Caco-2 (cell line): ENCODE measurements around the gene LPAR3. TPM values are rescaled to one million over a fixed set of nuclear protein-coding genes. Genes with fewer than 3 reads are reported as not detected.

Experiments
- BruUV-seq: library from RNA; stranded (reverse); fragments of 400-500 nt; replicated peaks from 2 replicates; lab custom pipeline; 2021; lab: Mats Ljungman, UMichigan
- CTCF ChIA-PET: fragments of 300-600 bp; sonication (Branson Sonifier 250); formaldehyde crosslinking; loops from one replicate; lab custom pipeline; 2022; ENCODE audit warnings: antibody characterized with exemption; lab: Charles Lee
- POLR2A ChIA-PET: fragments of 300-600 bp; sonication (Branson Sonifier 250); formaldehyde crosslinking; loops from one replicate; lab custom pipeline; 2022; ENCODE audit warnings: antibody characterized with exemption; lab: Charles Lee
- DNase-seq, 2 experiments: peaks; one replicate each; pipeline versions ENCODE4 v3.0.0 to v3.0.0-alpha.2; 2020 to 2022
- H3K27me3 ChIP-seq: replicated peaks from 2 replicates; pipeline ENCODE4 v1.6.0; 2011; ENCODE audit warnings: low read length; ENCODE audit not compliant: control insufficient read depth, insufficient read depth
- H3K36me3 ChIP-seq: 2 replicates; pipeline ENCODE4 v1.5.1; 2011; ENCODE audit warnings: low read length; ENCODE audit not compliant: control insufficient read depth, insufficient read depth
- H3K4me1 ChIP-seq: fragments of 250-450 bp; sonication (Bioruptor Pico); 2 replicates; pipeline ENCODE4 v1.5.1; 2020; ENCODE audit warnings: mild to moderate bottlenecking
- H3K4me3 ChIP-seq: 2 replicates; pipeline ENCODE4 v1.5.1; 2011; ENCODE audit warnings: low read depth, mild to moderate bottlenecking, control low read depth, low read length
- H3K9me3 ChIP-seq: fragments of 250-450 bp; sonication (Bioruptor Pico); 2 replicates; pipeline ENCODE4 v1.5.1; 2020; ENCODE audit warnings: mild to moderate bottlenecking, moderate library complexity
- H3K27ac Mint-ChIP-seq: one replicate; pipeline ENCODE4 v1.8.0; 2022; ENCODE audit warnings: mixed read lengths; ENCODE audit not compliant: unreplicated experiment
- H3K27me3 Mint-ChIP-seq: one replicate; pipeline ENCODE4 v1.8.0; 2022; ENCODE audit warnings: mixed read lengths; ENCODE audit not compliant: insufficient read depth, unreplicated experiment
- H3K36me3 Mint-ChIP-seq: one replicate; pipeline ENCODE4 v1.8.0; 2022; ENCODE audit warnings: mild to moderate bottlenecking, mixed read lengths; ENCODE audit not compliant: insufficient read depth, unreplicated experiment
- H3K4me1 Mint-ChIP-seq: one replicate; pipeline ENCODE4 v1.8.0; 2022; ENCODE audit warnings: low read depth, mixed read lengths; ENCODE audit not compliant: unreplicated experiment
- H3K4me3 Mint-ChIP-seq: one replicate; pipeline ENCODE4 v1.8.0; 2022; ENCODE audit warnings: mild to moderate bottlenecking, moderate library complexity, mixed read lengths; ENCODE audit not compliant: unreplicated experiment
- H3K9me3 Mint-ChIP-seq: one replicate; pipeline ENCODE4 v1.8.0; 2022; ENCODE audit warnings: mixed read lengths; ENCODE audit not compliant: unreplicated experiment
- CTCF ChIP-seq, 2 experiments: fragments of 200-600 bp in 1 of 2; IDR thresholded peaks; 1 replicate in 1 of 2; 2 replicates in 1 of 2; pipeline versions ENCODE4 v1.5.1 to v1.8.0; 2011 to 2022; ENCODE audit warnings: antibody characterized with exemption in 1 of 2, control low read depth in 1 of 2, inconsistent platforms in 1 of 2, low read depth in 1 of 2, low read length in 1 of 2, mild to moderate bottlenecking in 1 of 2, moderate library complexity in 1 of 2; ENCODE audit not compliant: insufficient read depth in 1 of 2, severe bottlenecking in 1 of 2, unreplicated experiment in 1 of 2
- intact Hi-C: fragments of 100-400 bp; cut with micrococcal nuclease; formaldehyde crosslinking; loops from one replicate; pipeline ENCODE4 v1.10.0; 2022; ENCODE audit not compliant: unreplicated experiment
- total RNA-seq: library from RNA; stranded (reverse); gene quantifications from 2 replicates; pipeline ENCODE4 v1.2.3, GENCODE V29; 2022

Gene LPAR3
- total RNA-seq, 1 experiment from 2014 or later, result not detected

- Mint-ChIP-seq H3K27me3 (no peaks in the 10 kb centered on the region), H3K4me3 (no peak overlapping the region), H3K36me3 (no peaks in the 10 kb centered on the region), H3K27ac (no peak overlapping the region), H3K4me1 (no peaks in the 10 kb centered on the region), H3K9me3 (no peaks in the 10 kb centered on the region)
- Histone ChIP-seq H3K9me3 (no peaks in the 10 kb centered on the region), H3K4me1 (0 out of 2 replicates have a peak, but pooled peaks cover 3% of the 10 kb centered on the region), H3K27me3 (no peaks in the 10 kb centered on the region), H3K36me3 (no peaks in the 10 kb centered on the region), H3K4me3 (no peak overlapping the region)
- no peak for DNase-seq
- CTCF ChIA-PET, result no interaction called here
- intact Hi-C loops, result no loop called here
- no TSS peak for BruUV-seq
- no peak for TF ChIP-seq CTCF (IDR thresholded peaks at IDR 0.05; ENCODE audit: insufficient read depth in 1 of 2, low read depth in 1 of 2, low read length in 1 of 2, severe bottlenecking in 1 of 2, unreplicated experiment in 1 of 2)
- POLR2A ChIA-PET, result no interaction called here
Measured at GRCh38 chr1:84785271-84786036, 107.6 kb downstream of the LPAR3 start.

- H3K36me3 Mint-ChIP-seq, result no peaks in the 10 kb centered on the region
- CTCF ChIA-PET, result interaction anchor here (1.0 to 1.2 kb wide), 2 partner anchors 11 to 20 kb away, joined by 4 read pairs; no protein-coding TSS in a partner anchor
- no peak overlapping the region for H3K27ac Mint-ChIP-seq
- Histone ChIP-seq H3K4me1 (no peaks in the 10 kb centered on the region), H3K27me3 (no peaks in the 10 kb centered on the region), H3K4me3 (no peak overlapping the region), H3K36me3 (no peaks in the 10 kb centered on the region), H3K9me3 (no peaks in the 10 kb centered on the region)
- BruUV-seq, result no TSS peak
- H3K27me3 Mint-ChIP-seq, result no peaks in the 10 kb centered on the region
- no peaks in the 10 kb centered on the region for H3K4me1 Mint-ChIP-seq
- no peak for TF ChIP-seq CTCF (IDR thresholded peaks at IDR 0.05; ENCODE audit: insufficient read depth in 1 of 2, low read depth in 1 of 2, low read length in 1 of 2, severe bottlenecking in 1 of 2, unreplicated experiment in 1 of 2)
- POLR2A ChIA-PET, result no interaction called here
- H3K9me3 Mint-ChIP-seq, result no peaks in the 10 kb centered on the region
- intact Hi-C loops, result no loop called here
- no peak overlapping the region for H3K4me3 Mint-ChIP-seq
- no peak for DNase-seq
Measured at GRCh38 chr1:84782881-84783280, 110.1 kb downstream of the LPAR3 start.

GRCh38 chr1:84781946-84782771 lies 110.8 kb downstream of the LPAR3 start:
- ChIA-PET CTCF (interaction anchor here (1.0 to 1.2 kb wide), 2 partner anchors 10 to 21 kb away, joined by 4 read pairs; no protein-coding TSS in a partner anchor), POLR2A (no interaction called here)
- DNase-seq, result peak; percentile 48 to 68
- TF ChIP-seq CTCF (IDR thresholded peaks at IDR 0.05; ENCODE audit: insufficient read depth in 1 of 2, low read depth in 1 of 2, low read length in 1 of 2, severe bottlenecking in 1 of 2, unreplicated experiment in 1 of 2), result peak; percentile 36 to 37
- no peaks in the 10 kb centered on the region for H3K9me3 ChIP-seq
- H3K4me3 Mint-ChIP-seq, result no peak overlapping the region
- no peaks in the 10 kb centered on the region for H3K36me3 ChIP-seq
- H3K4me1 Mint-ChIP-seq, result no peaks in the 10 kb centered on the region
- intact Hi-C loops, result no loop called here
- no peaks in the 10 kb centered on the region for H3K27me3 ChIP-seq
- H3K4me1 ChIP-seq, result no peaks in the 10 kb centered on the region
- H3K9me3 Mint-ChIP-seq, result no peaks in the 10 kb centered on the region
- H3K27ac Mint-ChIP-seq, result no peak overlapping the region
- no peak overlapping the region for H3K4me3 ChIP-seq
- H3K36me3 Mint-ChIP-seq, result no peaks in the 10 kb centered on the region
- H3K27me3 Mint-ChIP-seq, result no peaks in the 10 kb centered on the region
- BruUV-seq, result no TSS peak
